Gastroesophageal sphincter (tissue), 4 donors: ENCODE results near the gene ZNF69. TPM values are rescaled to one million over a fixed set of nuclear protein-coding genes. Genes with fewer than 3 reads are reported as not detected.
"Not testable (repeated sequence)": the region's sequence is repeated elsewhere in the genome, so short reads cannot be mapped to it uniquely, and the experiment has no call there.

Source experiments
- ATAC-seq: fragments of 150-250 bp; one replicate; pipeline ENCODE4 v1.9.1; 2016; ENCODE audit warnings: mild to moderate bottlenecking, moderate library complexity
- H3K27ac ChIP-seq, 4 donors: fragments of 200-600 bp; sonication (generic) in 3 of 4; 1 replicate in 3 of 4; 2 replicates in 1 of 4; pipeline ENCODE4 v1.5.1; 2016 to 2019
- H3K27me3 ChIP-seq: fragments of 200-600 bp; sonication (generic); one replicate; pipeline ENCODE4 v1.5.1; 2019
- H3K36me3 ChIP-seq, 2 donors: fragments of 200-600 bp; sonication (generic); one replicate each; pipeline ENCODE4 v1.5.1; 2019; ENCODE audit warnings: control low read depth in 1 of 2
- H3K4me1 ChIP-seq, 3 donors: fragments of 200-600 bp; sonication (generic); 1 replicate in 2 of 3; 2 replicates in 1 of 3; pipeline ENCODE4 v1.5.1; 2016 to 2019; ENCODE audit warnings: control low read depth in 2 of 3
- H3K4me3 ChIP-seq, 2 donors: fragments of 200-600 bp; sonication (generic); one replicate each; pipeline ENCODE4 v1.5.1; 2019; ENCODE audit warnings: mild to moderate bottlenecking in 1 of 2, moderate library complexity in 1 of 2
- H3K9me3 ChIP-seq, 3 donors: fragments of 200-600 bp; sonication (generic); one replicate each; pipeline ENCODE4 v1.5.1; 2017 to 2019; ENCODE audit warnings: control low read depth in 2 of 3
- CTCF ChIP-seq, 4 experiments: fragments of 200-600 bp in 2 of 4; fragments of 450-650 bp in 2 of 4; sonication (generic) in 1 of 4; IDR thresholded peaks; one replicate each; pipeline ENCODE4 v1.5.1; 2017 to 2019; ENCODE audit warnings: antibody characterized with exemption in 4 of 4, mild to moderate bottlenecking in 2 of 4, moderate library complexity in 2 of 4
- EP300 ChIP-seq: sonication (generic); formaldehyde crosslinking; IDR thresholded peaks from one replicate; pipeline ENCODE4 v1.6.1; 2017; ENCODE audit warnings: antibody characterized with exemption, mild to moderate bottlenecking
- POLR2A ChIP-seq, 2 donors: fragments of 450-650 bp; IDR thresholded peaks; one replicate each; pipeline ENCODE4 v1.6.1; 2017; ENCODE audit warnings: antibody characterized with exemption in 2 of 2, mild to moderate bottlenecking in 2 of 2, moderate library complexity in 1 of 2
- POLR2AphosphoS5 ChIP-seq: sonication (generic); formaldehyde crosslinking; IDR thresholded peaks from one replicate; pipeline ENCODE4 v1.6.1; 2017; ENCODE audit warnings: antibody characterized with exemption
- WGBS, 2 donors: methylation state at CpG; one replicate each; pipeline ENCODE4 v1.1.5; 2018; ENCODE audit warnings: low coverage in 1 of 2; 5-methylcytosine and 5-hydroxymethylcytosine counted together
- total RNA-seq, 4 donors: library from RNA; depleted of rRNA; stranded (reverse); fragments of >200 nt; gene quantifications; one replicate each; pipeline ENCODE4 v1.1.0, GENCODE V29; 2016

ZNF69 gene
- total RNA-seq, 4 donors from 2014 or later, result 3.5 to 13.6 (median 9.1) TPM

DNA sequence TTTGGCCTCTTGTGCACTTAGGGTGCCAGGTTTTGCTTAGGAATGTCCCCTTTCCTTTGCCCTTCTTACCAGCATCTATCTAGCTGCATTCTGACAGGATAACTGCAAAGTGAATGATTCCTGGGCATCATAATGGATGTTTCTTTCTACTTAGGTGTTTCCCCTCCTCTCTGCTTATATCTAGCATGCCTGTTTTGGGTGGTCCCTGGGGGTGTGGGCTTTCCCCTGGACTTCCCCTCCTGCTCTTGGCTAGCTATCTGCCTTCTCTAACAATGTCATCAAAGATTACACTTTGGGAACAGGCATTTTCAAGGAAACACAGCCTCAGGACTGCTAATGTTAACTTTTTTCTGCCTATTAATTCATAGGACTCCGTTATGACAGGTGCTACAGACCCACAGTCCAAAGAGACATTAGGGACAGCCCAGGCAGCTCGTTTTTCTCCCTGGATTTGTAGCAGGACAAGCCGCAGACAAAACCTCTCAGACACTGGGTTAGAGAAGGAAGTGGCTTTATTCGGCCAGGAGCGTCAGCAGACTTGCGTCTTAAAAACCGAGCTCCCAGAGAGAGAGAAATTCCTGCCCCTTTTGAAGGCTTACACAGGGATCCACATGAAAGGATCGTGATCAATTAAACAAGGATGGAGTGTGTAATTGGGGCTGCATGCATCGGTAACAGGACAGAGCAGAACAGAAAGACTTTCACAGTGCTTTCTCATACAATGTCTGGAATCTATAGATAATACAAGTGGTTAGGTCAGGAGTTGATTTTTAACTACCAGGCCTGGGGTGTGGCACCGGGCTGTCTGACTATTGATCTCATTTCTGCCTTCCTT, 54.6 kb downstream of the ZNF69 start:
- Histone ChIP-seq H3K36me3 (peaks cover 0 to 77% of the 10 kb centered on the region in 2 donors), H3K4me3 (no peak overlapping the region), H3K4me1 (no peaks in the 10 kb centered on the region), H3K27ac (no peak overlapping the region), H3K9me3 (peaks cover 0 to 89% (median 7%) of the 10 kb centered on the region in 3 donors), H3K27me3 (no peaks in the 10 kb centered on the region)
- 97 to 99% methylated on average over 5 to 7 of the region's 10 CpGs for WGBS, 2 donors
- no peak for TF ChIP-seq POLR2A (IDR thresholded peaks at IDR 0.05)
- no peak for TF ChIP-seq EP300
- TF ChIP-seq CTCF (IDR thresholded peaks at IDR 0.05), result no peak
- TF ChIP-seq POLR2AphosphoS5, result no peak
- no peak for ATAC-seq

DNA sequence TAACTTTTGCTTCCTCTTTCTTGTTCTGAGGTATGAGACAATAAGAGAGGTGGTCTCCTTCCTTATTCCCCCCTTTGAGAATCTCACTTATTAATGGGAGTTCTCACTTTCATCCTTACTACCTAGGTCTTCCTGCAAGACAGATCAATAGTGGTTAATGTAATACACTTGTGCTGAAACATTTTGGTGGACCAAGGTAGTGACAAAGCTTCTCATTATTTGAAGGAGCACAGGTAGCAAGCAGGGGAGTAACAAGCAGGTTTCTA, 55.2 kb downstream of the ZNF69 start:
- H3K9me3 ChIP-seq, result peaks cover 0 to 91% (median 7%) of the 10 kb centered on the region in 3 donors
- ATAC-seq, result no peak
- no peak for TF ChIP-seq CTCF (IDR thresholded peaks at IDR 0.05)
- TF ChIP-seq POLR2AphosphoS5, result no peak
- no peak for TF ChIP-seq EP300
- no peak for TF ChIP-seq POLR2A (IDR thresholded peaks at IDR 0.05)
- no peak overlapping the region for H3K4me3 ChIP-seq
- H3K27me3 ChIP-seq, result no peaks in the 10 kb centered on the region
- peaks cover 5 to 82% of the 10 kb centered on the region in 2 donors for H3K36me3 ChIP-seq
- no peaks in the 10 kb centered on the region for H3K4me1 ChIP-seq
- no peak overlapping the region for H3K27ac ChIP-seq

DNA sequence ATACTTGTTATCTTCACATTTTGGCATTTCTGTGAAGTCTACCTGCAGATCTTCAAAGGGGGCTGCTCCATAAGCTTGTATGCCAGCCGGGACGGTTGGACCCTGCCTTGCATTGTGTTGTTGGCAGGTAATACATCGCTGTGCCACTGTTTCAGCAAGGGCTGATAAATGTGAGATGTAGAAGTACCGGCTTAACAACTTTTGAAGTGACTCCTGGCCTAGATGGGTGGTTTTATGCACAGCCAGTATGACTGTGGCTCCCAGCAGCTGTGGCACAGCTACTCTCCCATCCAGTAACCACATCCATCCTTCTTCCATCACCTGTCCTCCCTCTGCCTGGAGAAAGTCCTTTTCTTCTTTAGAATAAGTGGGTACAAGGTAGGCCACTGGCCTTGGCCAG, 57.1 kb downstream of the ZNF69 start:
- no peaks in the 10 kb centered on the region for H3K27me3 ChIP-seq
- no peak overlapping the region for H3K27ac ChIP-seq
- H3K9me3 ChIP-seq, result peaks cover 6 to 98% (median 13%) of the 10 kb centered on the region in 3 donors
- peaks cover 21 to 98% of the 10 kb centered on the region in 2 donors for H3K36me3 ChIP-seq
- TF ChIP-seq EP300 (no peak), POLR2AphosphoS5 (no peak), CTCF (IDR thresholded peaks at IDR 0.05) (no peak)
- no peak for ATAC-seq
- WGBS, 2 donors, result 100% methylated on average over 4 of the region's 4 CpGs; no CpG with 5 or more reads in 1 of the 2 donors
- no peak overlapping the region for H3K4me3 ChIP-seq
- H3K4me1 ChIP-seq, result no peaks in the 10 kb centered on the region

DNA sequence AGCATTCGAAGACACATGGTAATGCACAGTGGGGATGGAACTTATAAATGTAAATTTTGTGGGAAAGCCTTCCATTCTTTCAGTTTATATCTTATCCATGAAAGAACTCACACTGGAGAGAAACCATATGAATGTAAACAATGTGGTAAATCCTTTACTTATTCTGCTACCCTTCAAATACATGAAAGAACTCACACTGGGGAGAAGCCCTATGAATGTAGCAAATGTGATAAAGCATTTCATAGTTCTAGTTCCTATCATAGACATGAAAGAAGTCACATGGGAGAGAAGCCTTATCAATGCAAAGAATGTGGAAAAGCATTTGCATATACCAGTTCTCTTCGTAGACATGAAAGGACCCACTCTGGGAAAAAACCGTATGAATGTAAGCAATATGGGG, 61.1 kb downstream of the ZNF69 start:
- Histone ChIP-seq H3K9me3 (peaks cover 13 to 100% (median 14%) of the 10 kb centered on the region in 3 donors), H3K4me3 (no peak overlapping the region), H3K27me3 (no peaks in the 10 kb centered on the region), H3K4me1 (no peaks in the 10 kb centered on the region), H3K27ac (no peak overlapping the region), H3K36me3 (peaks cover 21 to 82% of the 10 kb centered on the region in 2 donors)
- 93 to 100% methylated on average over 3 of the region's 3 CpGs for WGBS, 2 donors
- no peak for ATAC-seq
- no peak for TF ChIP-seq POLR2AphosphoS5
- no peak for TF ChIP-seq POLR2A (IDR thresholded peaks at IDR 0.05)
- no peak for TF ChIP-seq EP300
- no peak for TF ChIP-seq CTCF (IDR thresholded peaks at IDR 0.05)

- no peak for ATAC-seq
- Histone ChIP-seq H3K27me3 (no peaks in the 10 kb centered on the region), H3K36me3 (peaks cover 21 to 77% of the 10 kb centered on the region in 2 donors), H3K9me3 (peaks cover 13 to 94% (median 14%) of the 10 kb centered on the region in 3 donors), H3K4me1 (no peaks in the 10 kb centered on the region), H3K4me3 (no peak overlapping the region), H3K27ac (no peak overlapping the region)
- TF ChIP-seq POLR2AphosphoS5 (no peak), POLR2A (IDR thresholded peaks at IDR 0.05) (no peak)
- WGBS, 2 donors, result 100% methylated on average over 1 of the region's 4 CpGs
Observed at GRCh38 chr19:11949201-11949600, 61.6 kb downstream of the ZNF69 start.

GRCh38 chr19:11949614-11950080, 62.1 kb downstream of the ZNF69 start:
- not testable (repeated sequence) for H3K27ac ChIP-seq, ATAC-seq, H3K27me3 ChIP-seq, H3K4me3 ChIP-seq, H3K4me1 ChIP-seq
- peaks cover 21 to 72% of the 10 kb centered on the region in 2 donors for H3K36me3 ChIP-seq
- H3K9me3 ChIP-seq, result peaks cover 13 to 90% (median 14%) of the 10 kb centered on the region in 3 donors
- 91 to 100% methylated on average over 4 of the region's 4 CpGs for WGBS, 2 donors
